GM19468 (cell line): ENCODE data around the gene FLCN.
A peak's percentile ranks its signal among the peaks of the same experiment; 100 is the strongest.
"Not testable (repeated sequence)": the region's sequence is repeated elsewhere in the genome, so short reads cannot be mapped to it uniquely, and the experiment has no call there.

Source experiments
- ATAC-seq: cut with Tn5 transposase; IDR thresholded peaks from one replicate; pipeline ENCODE4 v1.9.1; 2021; ENCODE audit warnings: mild to moderate bottlenecking, moderate library complexity, moderate number of reproducible peaks; ENCODE audit not compliant: unreplicated experiment; ENCODE audit errors: extremely low read depth

FLCN gene

GRCh38 chr17:17237026-17237799 lies at the start of gene FLCN:
Gene FLCN (minus strand): TSS chr17:17237168. CDS start chr17:17228137, 9,031 bp downstream.
- peak; percentile 57 for ATAC-seq

- no peak for ATAC-seq
Measured at GRCh38 chr17:17285951-17286350, 49.0 kb upstream of the FLCN start.

GRCh38 chr17:17280613-17281549 lies 43.9 kb upstream of the FLCN start, which contains the start of gene COPS3:
Gene COPS3 (minus strand): TSS chr17:17281246. CDS start chr17:17281186, 60 bp downstream.
- ATAC-seq = peak; percentile 75

GRCh38 chr17:17279316-17279715 lies 42.3 kb upstream of the FLCN start:
- no peak for ATAC-seq

GRCh38 chr17:17277431-17277830 lies 40.5 kb upstream of the FLCN start:
- ATAC-seq = not testable (repeated sequence)

GRCh38 chr17:17275971-17276370 lies 39.0 kb upstream of the FLCN start:
- no peak for ATAC-seq

GRCh38 chr17:17269926-17270773 lies 33.2 kb upstream of the FLCN start:
- ATAC-seq = no peak

GRCh38 chr17:17264430-17264829 lies 27.5 kb upstream of the FLCN start:
- ATAC-seq = no peak

GRCh38 chr17:17258998-17259397 lies 22.0 kb upstream of the FLCN start:
- ATAC-seq = no peak

GRCh38 chr17:17258011-17258410 lies 21.0 kb upstream of the FLCN start:
- no peak for ATAC-seq

- ATAC-seq = no peak
Measured at GRCh38 chr17:17256316-17256715, 19.3 kb upstream of the FLCN start.

- not testable (repeated sequence) for ATAC-seq
Measured at GRCh38 chr17:17255689-17256088, 18.7 kb upstream of the FLCN start.

- no peak for ATAC-seq
Measured at GRCh38 chr17:17254036-17254435, 17.1 kb upstream of the FLCN start.

- no peak for ATAC-seq
Measured at GRCh38 chr17:17253406-17253805, 16.4 kb upstream of the FLCN start.

- no peak for ATAC-seq
Measured at GRCh38 chr17:17252149-17252661, 15.2 kb upstream of the FLCN start.

GRCh38 chr17:17246879-17247278 lies 9.9 kb upstream of the FLCN start:
- ATAC-seq = no peak

GRCh38 chr17:17243163-17243562 lies 6.2 kb upstream of the FLCN start:
- no peak for ATAC-seq

- no peak for ATAC-seq
Measured at GRCh38 chr17:17242246-17242645, 5.3 kb upstream of the FLCN start.

GRCh38 chr17:17241656-17242055 lies 4.7 kb upstream of the FLCN start:
- ATAC-seq = no peak

GRCh38 chr17:17239832-17240231 lies 2.9 kb upstream of the FLCN start:
- ATAC-seq = no peak
